Measurements from ENCODE around the gene SFTPA2.
"Not testable (repeated sequence)": the region's sequence is repeated elsewhere in the genome, so short reads cannot be mapped to it uniquely, and the experiment has no call there.

DNA sequence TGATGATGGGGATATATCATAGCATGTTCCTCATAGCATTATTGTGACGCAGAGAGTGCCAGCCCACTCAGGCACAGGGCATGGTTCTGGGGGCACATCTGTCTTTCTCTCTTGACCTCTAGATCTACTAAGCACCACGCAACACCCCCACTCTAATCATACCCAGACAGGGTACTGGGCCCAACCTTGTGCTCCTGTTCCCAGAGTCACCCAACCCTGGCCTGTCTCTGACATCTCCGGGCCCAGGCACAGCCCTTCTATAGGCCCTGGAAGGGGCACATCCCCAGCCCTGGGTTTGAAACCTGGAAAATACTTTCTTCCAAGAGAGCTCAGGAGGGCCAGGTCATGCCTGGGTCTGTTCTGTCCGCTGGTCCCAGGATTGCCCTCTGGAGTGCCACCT is 37.7 kb downstream of the SFTPA2 start:
- TF ChIP-seq, protein P1, sequence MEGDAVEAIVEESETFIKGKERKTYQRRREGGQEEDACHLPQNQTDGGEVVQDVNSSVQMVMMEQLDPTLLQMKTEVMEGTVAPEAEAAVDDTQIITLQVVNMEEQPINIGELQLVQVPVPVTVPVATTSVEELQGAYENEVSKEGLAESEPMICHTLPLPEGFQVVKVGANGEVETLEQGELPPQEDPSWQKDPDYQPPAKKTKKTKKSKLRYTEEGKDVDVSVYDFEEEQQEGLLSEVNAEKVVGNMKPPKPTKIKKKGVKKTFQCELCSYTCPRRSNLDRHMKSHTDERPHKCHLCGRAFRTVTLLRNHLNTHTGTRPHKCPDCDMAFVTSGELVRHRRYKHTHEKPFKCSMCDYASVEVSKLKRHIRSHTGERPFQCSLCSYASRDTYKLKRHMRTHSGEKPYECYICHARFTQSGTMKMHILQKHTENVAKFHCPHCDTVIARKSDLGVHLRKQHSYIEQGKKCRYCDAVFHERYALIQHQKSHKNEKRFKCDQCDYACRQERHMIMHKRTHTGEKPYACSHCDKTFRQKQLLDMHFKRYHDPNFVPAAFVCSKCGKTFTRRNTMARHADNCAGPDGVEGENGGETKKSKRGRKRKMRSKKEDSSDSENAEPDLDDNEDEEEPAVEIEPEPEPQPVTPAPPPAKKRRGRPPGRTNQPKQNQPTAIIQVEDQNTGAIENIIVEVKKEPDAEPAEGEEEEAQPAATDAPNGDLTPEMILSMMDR (IDR thresholded peaks at IDR 0.05), result not testable (repeated sequence)
- TF ChIP-seq POLR2A (IDR thresholded peaks at IDR 0.05), result not testable (repeated sequence)
